C1 segment of cervical spinal cord (tissue), 14 donors: ENCODE measurements around the gene CDC20B.
"Not testable (repeated sequence)": the region's sequence is repeated elsewhere in the genome, so short reads cannot be mapped to it uniquely, and the experiment has no call there.

Experiments used
- DNase-seq, 14 donors: peaks; one replicate each; lab custom pipeline; 2025; lab: John Stamatoyannopoulos, UW

Gene CDC20B

DNA sequence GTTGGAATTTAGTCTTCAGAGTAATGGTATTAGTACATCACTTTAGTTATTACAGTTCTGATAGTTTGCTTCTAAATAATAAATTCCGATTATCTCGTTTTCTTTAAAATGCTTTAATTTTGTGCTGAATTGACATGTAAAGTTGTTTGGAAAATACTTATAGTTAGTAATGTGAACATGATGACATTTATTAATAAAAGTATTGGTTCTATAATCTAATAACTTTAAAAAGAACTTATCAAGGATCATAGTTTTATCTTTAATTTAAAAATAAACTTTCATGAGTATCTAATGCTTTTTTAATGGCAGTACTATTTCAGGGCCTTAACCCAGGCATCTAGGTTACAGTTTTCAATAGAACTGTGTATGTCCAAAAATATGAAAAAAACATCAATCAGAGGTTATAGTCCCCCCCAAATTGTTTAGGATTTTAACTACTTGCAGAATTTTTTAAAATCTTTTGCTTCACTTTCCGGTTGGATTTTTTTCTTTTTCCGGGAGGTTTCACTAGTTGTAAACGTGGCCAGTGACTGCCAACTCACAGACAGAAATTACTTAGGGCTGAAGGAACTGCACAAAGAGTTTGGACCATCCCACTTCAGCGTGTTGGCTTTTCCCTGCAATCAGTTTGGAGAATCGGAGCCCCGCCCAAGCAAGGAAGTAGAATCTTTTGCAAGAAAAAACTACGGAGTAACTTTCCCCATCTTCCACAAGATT, 12.3 kb downstream of the CDC20B start:
- no peak for DNase-seq

DNA sequence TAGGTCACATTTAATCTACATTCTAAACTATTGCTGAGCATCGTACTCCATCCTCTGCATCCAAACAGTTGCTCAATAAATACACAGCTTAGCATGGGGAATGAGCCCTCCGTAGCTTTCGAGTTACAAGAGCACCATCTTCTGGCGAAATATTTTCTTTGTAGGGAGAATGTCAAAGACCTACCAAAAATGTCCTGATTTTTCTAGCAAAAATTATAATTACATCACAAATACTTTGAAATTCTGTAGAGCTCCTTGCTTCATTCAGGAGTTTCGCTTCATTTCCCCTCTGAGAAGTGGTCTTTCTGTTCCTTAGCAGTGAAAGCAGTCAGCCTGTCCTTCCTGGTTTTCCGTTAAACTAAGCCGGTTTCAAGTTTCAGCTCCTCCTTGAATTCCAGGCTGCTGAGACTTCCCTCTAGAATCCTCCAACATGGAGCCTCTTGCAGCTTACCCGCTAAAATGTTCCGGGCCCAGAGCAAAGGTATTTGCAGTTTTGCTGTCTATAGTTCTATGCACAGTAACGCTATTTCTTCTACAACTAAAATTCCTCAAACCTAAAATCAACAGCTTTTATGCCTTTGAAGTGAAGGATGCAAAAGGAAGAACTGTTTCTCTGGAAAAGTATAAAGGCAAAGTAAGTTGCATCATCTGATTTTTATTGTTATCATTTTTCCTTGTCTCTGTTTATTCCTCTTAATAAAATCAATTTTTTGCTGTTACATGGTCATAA, 13.0 kb downstream of the CDC20B start, which contains the start of gene GPX8:
TSS of gene GPX8 (plus strand) at position 409 of the 730 bp plus-strand sequence. CDS start at position 431, 22 bp downstream.
- no peak for DNase-seq

DNA sequence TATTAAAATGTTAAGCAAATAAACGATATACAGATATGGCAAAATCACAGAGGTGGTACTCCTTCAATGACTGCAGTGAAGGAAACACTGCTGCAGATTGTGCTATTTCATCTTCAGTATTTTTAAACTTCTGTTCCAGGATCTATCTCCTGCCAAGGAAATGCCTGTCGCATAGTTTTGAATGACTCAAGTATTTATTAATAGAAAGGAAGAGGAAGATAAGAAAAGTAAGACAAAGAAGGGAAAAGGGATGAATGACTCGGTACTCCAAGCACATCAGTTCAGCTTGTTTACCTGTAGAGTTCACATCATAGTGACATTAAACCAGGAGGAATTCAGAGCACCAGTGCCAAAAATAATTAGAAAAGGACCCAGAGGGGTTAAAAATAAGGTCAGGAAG, 18.1 kb downstream of the CDC20B start:
- DNase-seq, result no peak

- no peak for DNase-seq
These were observed 20.8 kb downstream of the CDC20B start for GRCh38 chr5:55151923-55152842.

- no peak for DNase-seq
These were observed 23.6 kb downstream of the CDC20B start for GRCh38 chr5:55149308-55149795.

DNA sequence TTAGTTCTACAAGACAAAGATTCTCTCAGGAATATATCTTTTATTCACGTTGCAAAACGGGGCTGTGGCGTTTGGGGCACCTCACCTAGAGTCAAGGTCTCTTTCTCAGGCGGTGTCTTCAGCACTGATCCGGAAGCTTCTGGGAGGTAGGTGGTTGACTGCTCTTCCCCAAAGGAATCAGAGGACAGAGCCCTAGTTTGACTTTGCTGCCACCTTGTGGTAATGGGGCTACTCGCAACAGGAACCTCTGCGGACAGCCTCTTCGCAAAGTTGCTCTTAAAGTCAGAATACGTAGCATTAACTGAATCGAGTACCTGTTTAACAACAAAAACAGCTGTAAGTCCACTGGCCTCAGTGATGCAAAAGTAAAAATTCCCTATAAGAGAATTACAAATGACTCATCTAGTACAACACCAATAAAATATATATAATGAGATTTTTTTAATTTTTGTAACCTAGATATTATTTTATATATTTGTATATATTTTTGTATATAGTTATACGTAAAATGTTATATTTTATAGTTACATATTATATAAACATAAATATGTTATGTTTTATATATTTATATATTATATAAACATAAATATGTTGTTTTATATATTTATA, 26.3 kb downstream of the CDC20B start:
- DNase-seq, result peak in 12 of 14 donors; percentile 4 to 66 (median 36)

DNA sequence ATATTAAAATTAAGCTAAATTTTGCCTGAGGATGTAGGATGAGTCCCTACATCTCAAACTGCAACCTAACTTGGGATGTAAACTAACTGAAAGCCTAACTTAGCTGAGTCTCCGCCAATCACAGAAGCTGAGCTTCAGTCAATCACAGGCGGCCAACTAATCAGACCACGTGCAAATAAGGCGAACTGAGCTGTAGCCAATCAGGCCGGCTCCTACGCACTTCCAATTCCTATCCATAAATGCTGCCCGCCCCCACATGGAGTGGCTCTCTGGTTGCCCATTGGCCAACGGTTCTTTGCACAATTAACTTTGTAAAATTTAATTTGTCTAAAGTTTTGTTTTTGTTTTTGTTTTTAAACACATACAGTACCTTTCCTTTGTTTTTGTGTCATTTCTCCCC, 26.9 kb downstream of the CDC20B start:
- no peak for DNase-seq

DNA sequence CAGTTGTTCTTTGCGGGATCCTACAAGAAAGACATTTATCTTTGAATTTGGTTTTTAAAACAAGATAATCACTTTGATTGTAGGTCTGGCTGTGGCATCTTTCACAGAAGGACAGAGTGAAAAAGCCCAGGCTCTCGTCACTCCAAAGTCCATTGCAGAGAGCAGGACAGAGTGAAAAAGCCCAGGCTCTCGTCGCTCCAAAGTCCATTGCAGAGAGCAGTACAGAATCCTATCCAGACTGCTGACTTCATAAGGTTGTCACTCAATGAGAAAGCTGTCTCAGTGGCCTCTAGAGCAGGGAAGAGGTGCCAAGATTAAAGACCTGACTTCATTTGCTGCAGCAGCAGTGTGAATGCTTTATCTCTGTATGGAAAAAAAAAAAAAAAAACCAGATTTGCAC, 29.4 kb downstream of the CDC20B start:
- DNase-seq, result no peak

DNA sequence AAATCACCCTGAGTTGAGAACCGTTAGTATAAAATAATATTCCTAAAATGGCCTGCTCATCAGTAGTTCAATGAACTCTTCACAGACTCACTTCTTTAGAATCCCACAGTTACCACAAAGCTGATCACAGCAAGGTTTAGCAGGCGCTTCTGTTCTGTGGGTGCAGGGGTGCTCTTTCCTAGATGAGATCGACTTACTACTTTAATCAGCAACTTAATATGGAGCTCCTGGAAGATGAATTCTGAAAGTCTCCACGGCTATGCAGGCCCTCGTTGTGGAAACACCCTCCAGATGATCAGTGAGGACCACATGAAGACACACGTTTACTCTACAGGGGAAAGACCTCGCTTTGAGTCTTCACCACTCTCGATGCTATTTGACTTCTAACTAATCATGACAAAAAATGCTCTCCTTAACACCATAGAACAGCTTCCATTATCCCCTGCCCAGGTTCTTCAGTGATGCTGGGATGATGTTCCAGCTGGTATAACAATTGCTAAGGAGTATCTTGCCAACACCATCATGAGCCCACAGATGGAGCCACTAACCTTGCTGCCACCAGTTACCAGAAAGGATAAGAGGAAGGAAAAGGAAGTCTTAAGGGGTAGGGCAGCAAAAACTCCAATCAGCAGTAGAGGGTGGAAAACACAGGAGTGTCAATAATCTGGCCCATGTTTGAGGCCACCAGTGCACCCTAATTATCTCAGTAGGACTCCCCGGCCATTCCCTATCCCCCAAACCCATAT, 30.9 kb downstream of the CDC20B start:
- DNase-seq, result no peak

GRCh38 chr5:55140908-55141665, 31.9 kb downstream of the CDC20B start:
- DNase-seq, result no peak

- no peak for DNase-seq
These were observed 36.5 kb downstream of the CDC20B start for GRCh38 chr5:55136521-55136920.

- no peak for DNase-seq
These were observed 38.8 kb downstream of the CDC20B start for GRCh38 chr5:55134053-55134722.

DNA sequence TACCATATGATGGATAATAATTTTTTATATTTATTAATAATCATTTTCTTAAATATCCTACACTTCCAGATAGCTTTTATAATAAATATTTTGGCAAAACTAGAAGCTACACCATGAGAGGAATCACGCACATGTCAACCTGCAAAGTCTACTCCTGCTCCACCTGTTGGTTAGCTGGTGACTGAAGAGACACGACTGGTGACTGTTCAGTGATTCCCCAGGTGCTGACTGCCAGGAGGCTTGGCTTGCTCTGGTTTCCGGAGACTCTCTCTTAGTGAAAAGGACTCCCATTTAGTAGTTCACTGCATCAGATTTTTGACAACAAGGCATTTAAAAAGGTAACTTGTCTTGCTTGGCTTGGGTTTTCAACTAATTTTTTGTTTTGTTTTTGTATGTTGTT, 49.6 kb downstream of the CDC20B start:
- no peak for DNase-seq

GRCh38 chr5:55114061-55114460, 58.9 kb downstream of the CDC20B start:
- no peak for DNase-seq

DNA sequence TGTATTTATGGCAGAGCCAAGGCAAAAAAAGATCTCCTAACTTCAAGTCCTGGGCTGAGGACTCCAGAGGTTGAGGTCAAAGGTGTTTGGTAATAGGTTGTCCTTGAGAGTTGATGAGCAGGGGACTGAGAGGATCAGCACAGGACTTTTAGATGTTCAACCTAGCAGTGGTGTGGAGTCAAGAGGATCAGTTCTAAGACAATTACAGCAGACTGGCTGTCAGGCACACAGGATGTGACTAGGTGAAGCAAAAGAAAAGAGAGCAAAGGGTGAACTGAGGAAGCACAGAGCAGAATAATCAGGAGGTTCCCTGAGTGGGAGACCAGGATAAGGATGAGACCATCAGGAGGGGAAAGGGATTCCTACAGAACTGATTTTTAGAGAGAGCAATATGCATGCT, 59.6 kb downstream of the CDC20B start:
- no peak for DNase-seq

GRCh38 chr5:55110217-55110616, 62.8 kb downstream of the CDC20B start:
- no peak for DNase-seq

- DNase-seq, result no peak
These were observed 64.3 kb downstream of the CDC20B start for GRCh38 chr5:55108661-55109060.

- not testable (repeated sequence) for DNase-seq
These were observed 67.0 kb downstream of the CDC20B start for GRCh38 chr5:55105976-55106375.

- no peak for DNase-seq
These were observed 67.9 kb downstream of the CDC20B start for GRCh38 chr5:55104946-55105701.
